WTC11 (cell line): ENCODE measurements around the gene TAOK3.

Experiments
- ATF1 ChIP-seq: sonication (generic); formaldehyde crosslinking; IDR thresholded peaks from 2 replicates; pipeline ENCODE4 v1.8.1; 2023; ENCODE audit warnings: mild to moderate bottlenecking, moderate library complexity, missing genetic modification reagents
- CREB1 ChIP-seq: sonication (generic); formaldehyde crosslinking; IDR thresholded peaks from 2 replicates; pipeline ENCODE4 v1.8.0; 2023; ENCODE audit warnings: mild to moderate bottlenecking, missing genetic modification reagents
- ESRRA ChIP-seq: sonication (generic); formaldehyde crosslinking; IDR thresholded peaks from 2 replicates; pipeline ENCODE4 v1.8.1; 2022; ENCODE audit warnings: mild to moderate bottlenecking, missing genetic modification reagents, borderline replicate concordance
- JUN ChIP-seq: sonication (generic); formaldehyde crosslinking; IDR thresholded peaks from 2 replicates; pipeline ENCODE4 v1.8.0; 2023; ENCODE audit warnings: mild to moderate bottlenecking, missing genetic modification reagents
- SMAD3 ChIP-seq: sonication (generic); formaldehyde crosslinking; IDR thresholded peaks from 2 replicates; pipeline ENCODE4 v1.8.0; 2022; ENCODE audit warnings: missing genetic modification reagents, mild to moderate bottlenecking, borderline replicate concordance
- TEAD1 ChIP-seq: sonication (generic); formaldehyde crosslinking; IDR thresholded peaks from 2 replicates; pipeline ENCODE4 v1.8.0; 2022; ENCODE audit warnings: mild to moderate bottlenecking, missing genetic modification reagents
- ZNF317 ChIP-seq: sonication (generic); formaldehyde crosslinking; IDR thresholded peaks from 2 replicates; pipeline ENCODE4 v1.8.1; 2023; ENCODE audit warnings: low read depth, mild to moderate bottlenecking, moderate library complexity, missing genetic modification reagents, borderline replicate concordance
- TF ChIP-seq, protein P1 (sequence below): fragments of 200-600 bp; IDR thresholded peaks from 2 replicates; pipeline ENCODE4 v1.8.0; 2022; ENCODE audit warnings: antibody characterized with exemption
- TF ChIP-seq, protein P2 (sequence below): sonication (generic); formaldehyde crosslinking; IDR thresholded peaks from 2 replicates; pipeline ENCODE4 v1.8.1; 2022; ENCODE audit warnings: low read depth, mild to moderate bottlenecking, moderate library complexity, missing genetic modification reagents, borderline replicate concordance
- TF ChIP-seq, protein P3 (sequence below): sonication (generic); formaldehyde crosslinking; IDR thresholded peaks from 2 replicates; pipeline ENCODE4 v1.8.0; 2022; ENCODE audit warnings: mild to moderate bottlenecking, missing genetic modification reagents
- TF ChIP-seq, protein P4 (sequence below): sonication (generic); formaldehyde crosslinking; IDR thresholded peaks from 2 replicates; pipeline ENCODE4 v1.8.0; 2022; ENCODE audit warnings: mild to moderate bottlenecking, missing genetic modification reagents
- TF ChIP-seq, protein P5 (sequence below): sonication (generic); formaldehyde crosslinking; IDR thresholded peaks from 2 replicates; pipeline ENCODE4 v1.8.0; 2022; ENCODE audit warnings: mild to moderate bottlenecking, missing genetic modification reagents

DNA sequence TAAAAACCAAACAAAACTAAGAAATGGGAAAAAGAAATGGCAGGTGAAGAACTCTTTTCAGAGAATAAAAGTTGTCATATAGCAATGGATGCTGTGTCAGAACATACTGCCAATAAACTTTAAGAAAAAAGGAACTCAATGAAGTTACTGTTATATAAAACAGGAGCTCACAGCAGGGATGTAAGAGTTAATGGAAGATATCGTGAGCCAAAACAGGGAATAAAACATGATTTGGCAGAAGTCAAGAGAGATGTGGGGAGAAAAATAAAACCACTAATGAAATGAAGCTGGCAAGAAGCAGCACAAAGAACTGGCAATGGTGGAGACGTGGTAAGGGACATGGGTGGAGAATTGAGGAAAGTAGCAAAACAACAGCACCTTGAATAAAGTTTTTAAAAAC is 61.0 kb downstream of the TAOK3 start:
- TF ChIP-seq, protein P1, sequence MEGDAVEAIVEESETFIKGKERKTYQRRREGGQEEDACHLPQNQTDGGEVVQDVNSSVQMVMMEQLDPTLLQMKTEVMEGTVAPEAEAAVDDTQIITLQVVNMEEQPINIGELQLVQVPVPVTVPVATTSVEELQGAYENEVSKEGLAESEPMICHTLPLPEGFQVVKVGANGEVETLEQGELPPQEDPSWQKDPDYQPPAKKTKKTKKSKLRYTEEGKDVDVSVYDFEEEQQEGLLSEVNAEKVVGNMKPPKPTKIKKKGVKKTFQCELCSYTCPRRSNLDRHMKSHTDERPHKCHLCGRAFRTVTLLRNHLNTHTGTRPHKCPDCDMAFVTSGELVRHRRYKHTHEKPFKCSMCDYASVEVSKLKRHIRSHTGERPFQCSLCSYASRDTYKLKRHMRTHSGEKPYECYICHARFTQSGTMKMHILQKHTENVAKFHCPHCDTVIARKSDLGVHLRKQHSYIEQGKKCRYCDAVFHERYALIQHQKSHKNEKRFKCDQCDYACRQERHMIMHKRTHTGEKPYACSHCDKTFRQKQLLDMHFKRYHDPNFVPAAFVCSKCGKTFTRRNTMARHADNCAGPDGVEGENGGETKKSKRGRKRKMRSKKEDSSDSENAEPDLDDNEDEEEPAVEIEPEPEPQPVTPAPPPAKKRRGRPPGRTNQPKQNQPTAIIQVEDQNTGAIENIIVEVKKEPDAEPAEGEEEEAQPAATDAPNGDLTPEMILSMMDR, result no peak
- TF ChIP-seq, protein P2, sequence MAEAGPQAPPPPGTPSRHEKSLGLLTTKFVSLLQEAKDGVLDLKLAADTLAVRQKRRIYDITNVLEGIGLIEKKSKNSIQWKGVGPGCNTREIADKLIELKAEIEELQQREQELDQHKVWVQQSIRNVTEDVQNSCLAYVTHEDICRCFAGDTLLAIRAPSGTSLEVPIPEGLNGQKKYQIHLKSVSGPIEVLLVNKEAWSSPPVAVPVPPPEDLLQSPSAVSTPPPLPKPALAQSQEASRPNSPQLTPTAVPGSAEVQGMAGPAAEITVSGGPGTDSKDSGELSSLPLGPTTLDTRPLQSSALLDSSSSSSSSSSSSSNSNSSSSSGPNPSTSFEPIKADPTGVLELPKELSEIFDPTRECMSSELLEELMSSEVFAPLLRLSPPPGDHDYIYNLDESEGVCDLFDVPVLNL, result no peak
- TF ChIP-seq ATF1 (CRISPR knock-in tag) (no peak), ZNF317 (no peak), SMAD3 (no peak), CREB1 (no peak), TEAD1 (no peak), ESRRA (CRISPR knock-in tag) (no peak), JUN (no peak)
- TF ChIP-seq, protein P3, sequence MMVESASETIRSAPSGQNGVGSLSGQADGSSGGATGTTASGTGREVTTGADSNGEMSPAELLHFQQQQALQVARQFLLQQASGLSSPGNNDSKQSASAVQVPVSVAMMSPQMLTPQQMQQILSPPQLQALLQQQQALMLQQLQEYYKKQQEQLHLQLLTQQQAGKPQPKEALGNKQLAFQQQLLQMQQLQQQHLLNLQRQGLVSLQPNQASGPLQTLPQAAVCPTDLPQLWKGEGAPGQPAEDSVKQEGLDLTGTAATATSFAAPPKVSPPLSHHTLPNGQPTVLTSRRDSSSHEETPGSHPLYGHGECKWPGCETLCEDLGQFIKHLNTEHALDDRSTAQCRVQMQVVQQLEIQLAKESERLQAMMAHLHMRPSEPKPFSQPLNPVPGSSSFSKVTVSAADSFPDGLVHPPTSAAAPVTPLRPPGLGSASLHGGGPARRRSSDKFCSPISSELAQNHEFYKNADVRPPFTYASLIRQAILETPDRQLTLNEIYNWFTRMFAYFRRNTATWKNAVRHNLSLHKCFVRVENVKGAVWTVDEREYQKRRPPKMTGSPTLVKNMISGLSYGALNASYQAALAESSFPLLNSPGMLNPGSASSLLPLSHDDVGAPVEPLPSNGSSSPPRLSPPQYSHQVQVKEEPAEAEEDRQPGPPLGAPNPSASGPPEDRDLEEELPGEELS (CRISPR knock-in tag), result no peak
- TF ChIP-seq, protein P4, sequence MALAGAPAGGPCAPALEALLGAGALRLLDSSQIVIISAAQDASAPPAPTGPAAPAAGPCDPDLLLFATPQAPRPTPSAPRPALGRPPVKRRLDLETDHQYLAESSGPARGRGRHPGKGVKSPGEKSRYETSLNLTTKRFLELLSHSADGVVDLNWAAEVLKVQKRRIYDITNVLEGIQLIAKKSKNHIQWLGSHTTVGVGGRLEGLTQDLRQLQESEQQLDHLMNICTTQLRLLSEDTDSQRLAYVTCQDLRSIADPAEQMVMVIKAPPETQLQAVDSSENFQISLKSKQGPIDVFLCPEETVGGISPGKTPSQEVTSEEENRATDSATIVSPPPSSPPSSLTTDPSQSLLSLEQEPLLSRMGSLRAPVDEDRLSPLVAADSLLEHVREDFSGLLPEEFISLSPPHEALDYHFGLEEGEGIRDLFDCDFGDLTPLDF (CRISPR knock-in tag), result no peak
- TF ChIP-seq, protein P5, sequence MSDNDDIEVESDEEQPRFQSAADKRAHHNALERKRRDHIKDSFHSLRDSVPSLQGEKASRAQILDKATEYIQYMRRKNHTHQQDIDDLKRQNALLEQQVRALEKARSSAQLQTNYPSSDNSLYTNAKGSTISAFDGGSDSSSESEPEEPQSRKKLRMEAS, result no peak
